Immature natural killer cell (primary cell): ENCODE measurements around the gene MIPOL1. TPM values are rescaled to one million over a fixed set of nuclear protein-coding genes. Genes with fewer than 3 reads are reported as not detected.
"Not testable (repeated sequence)": the region's sequence is repeated elsewhere in the genome, so short reads cannot be mapped to it uniquely, and the experiment has no call there.

Experiments used
- DNase-seq, 3 donors: peaks; one replicate each; pipeline ENCODE4 v3.0.0; 2022; ENCODE audit warnings: mixed read lengths in 1 of 3
- H3K27ac Mint-ChIP-seq, 6 donors: one replicate each; pipeline ENCODE4 v1.8.0; 2020; ENCODE audit warnings: mixed read lengths in 6 of 6, mild to moderate bottlenecking in 5 of 6, inconsistent platforms in 4 of 6, moderate library complexity in 3 of 6
- H3K27me3 Mint-ChIP-seq, 3 donors: one replicate each; pipeline ENCODE4 v1.8.0; 2020 to 2021; ENCODE audit warnings: low read depth in 3 of 3, mild to moderate bottlenecking in 3 of 3, mixed read lengths in 3 of 3, moderate library complexity in 3 of 3, inconsistent platforms in 1 of 3
- H3K36me3 Mint-ChIP-seq, 3 donors: one replicate each; pipeline ENCODE4 v1.8.0; 2020; ENCODE audit warnings: mixed read lengths in 3 of 3, inconsistent platforms in 2 of 3, mild to moderate bottlenecking in 2 of 3
- H3K4me1 Mint-ChIP-seq, 2 donors: one replicate each; pipeline ENCODE4 v1.8.0; 2020; ENCODE audit warnings: inconsistent platforms in 2 of 2, mild to moderate bottlenecking in 2 of 2, mixed read lengths in 2 of 2, moderate library complexity in 1 of 2
- H3K4me3 Mint-ChIP-seq, 5 donors: one replicate each; pipeline ENCODE4 v1.8.0; 2020; ENCODE audit warnings: mild to moderate bottlenecking in 5 of 5, mixed read lengths in 5 of 5, inconsistent platforms in 3 of 5, moderate library complexity in 3 of 5
- H3K9me3 Mint-ChIP-seq, 6 donors: one replicate each; pipeline ENCODE4 v1.8.0; 2020; ENCODE audit warnings: mild to moderate bottlenecking in 6 of 6, mixed read lengths in 6 of 6, inconsistent platforms in 4 of 6, moderate library complexity in 3 of 6
- polyA plus RNA-seq, 3 donors: library from polyadenylated mRNA; unstranded; fragments of 300-500 nt; fragmentation: Illumina TruSeq; gene quantifications; one replicate each; pipeline ENCODE4 v1.2.3, GENCODE V29; 2021

The MIPOL1 gene
- polyA plus RNA-seq, 3 donors from 2014 or later: not detected

DNA sequence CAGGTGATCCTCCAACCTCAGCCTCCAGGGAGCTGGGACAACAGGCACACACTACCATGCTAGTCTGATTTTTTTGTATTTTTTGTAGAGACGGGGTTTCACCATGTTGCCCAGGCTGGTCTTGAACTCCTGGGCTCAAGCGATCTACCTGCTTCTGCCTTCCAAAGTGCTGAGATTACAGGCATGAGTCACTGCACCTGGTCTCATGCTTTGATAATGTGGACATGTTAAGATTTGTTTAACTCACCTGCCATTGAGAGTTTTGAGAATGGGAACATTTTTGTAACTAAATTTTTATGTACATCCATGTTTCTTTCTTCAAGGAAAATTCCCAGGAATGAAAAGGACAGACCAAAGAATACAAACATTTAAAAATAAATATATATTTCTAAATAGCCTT is 121.2 kb downstream of the MIPOL1 start:
- H3K4me3 Mint-ChIP-seq: no peak overlapping the region
- no peak overlapping the region for H3K27ac Mint-ChIP-seq
- DNase-seq: no peak
- no peaks in the 10 kb centered on the region for H3K4me1 Mint-ChIP-seq
- peaks cover 0 to 2% (median 0%) of the 10 kb centered on the region in 3 donors for H3K27me3 Mint-ChIP-seq
- H3K9me3 Mint-ChIP-seq: peaks cover 3 to 56% (median 21%) of the 10 kb centered on the region in 6 donors
- peaks cover 0 to 4% (median 0%) of the 10 kb centered on the region in 3 donors for H3K36me3 Mint-ChIP-seq

DNA sequence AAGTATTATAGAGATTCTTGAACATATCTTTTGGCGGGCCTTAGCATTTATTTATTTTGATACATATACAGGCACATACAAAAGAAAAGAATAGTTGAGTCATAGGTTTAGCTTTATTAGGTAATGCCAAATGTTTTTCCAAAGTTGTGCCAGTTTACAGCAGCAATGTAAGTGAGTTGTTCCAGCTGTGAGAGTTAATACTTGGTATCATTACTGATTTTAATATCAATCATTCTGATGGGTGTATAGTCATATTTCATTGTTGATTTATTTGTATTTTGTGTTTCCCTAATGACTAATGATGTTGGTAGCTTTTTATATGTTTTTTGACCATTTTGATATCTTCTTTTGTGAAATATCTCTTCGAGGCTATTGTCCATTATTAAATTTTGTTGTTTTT is 122.4 kb downstream of the MIPOL1 start:
- no peak for DNase-seq
- no peak overlapping the region for H3K27ac Mint-ChIP-seq
- no peak overlapping the region for H3K4me3 Mint-ChIP-seq
- H3K27me3 Mint-ChIP-seq: peaks cover 0 to 2% (median 0%) of the 10 kb centered on the region in 3 donors
- H3K4me1 Mint-ChIP-seq: no peaks in the 10 kb centered on the region
- peaks cover 5 to 52% (median 18%) of the 10 kb centered on the region in 6 donors for H3K9me3 Mint-ChIP-seq
- H3K36me3 Mint-ChIP-seq: peaks cover 0 to 4% (median 0%) of the 10 kb centered on the region in 3 donors

DNA sequence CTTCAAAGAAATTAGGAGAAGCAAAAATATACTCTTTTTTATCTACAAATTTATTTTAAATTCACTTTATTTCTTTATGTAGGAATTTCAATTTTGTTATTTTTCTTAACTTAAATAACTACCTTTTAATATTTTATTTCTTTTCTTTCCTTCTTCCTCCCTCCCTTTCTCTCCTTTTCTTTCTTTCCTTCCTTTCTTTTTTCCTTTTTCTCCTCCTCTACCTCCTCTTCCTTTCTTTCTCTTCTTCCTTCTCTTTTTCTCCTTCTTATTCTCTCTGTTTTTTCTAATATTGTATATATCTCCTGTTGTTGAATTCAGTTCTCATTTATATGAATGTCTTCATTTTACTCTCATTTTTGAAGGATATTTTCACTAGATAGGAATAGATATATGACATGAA is 127.6 kb downstream of the MIPOL1 start:
- DNase-seq: no peak
- H3K27ac Mint-ChIP-seq: no peak overlapping the region

DNA sequence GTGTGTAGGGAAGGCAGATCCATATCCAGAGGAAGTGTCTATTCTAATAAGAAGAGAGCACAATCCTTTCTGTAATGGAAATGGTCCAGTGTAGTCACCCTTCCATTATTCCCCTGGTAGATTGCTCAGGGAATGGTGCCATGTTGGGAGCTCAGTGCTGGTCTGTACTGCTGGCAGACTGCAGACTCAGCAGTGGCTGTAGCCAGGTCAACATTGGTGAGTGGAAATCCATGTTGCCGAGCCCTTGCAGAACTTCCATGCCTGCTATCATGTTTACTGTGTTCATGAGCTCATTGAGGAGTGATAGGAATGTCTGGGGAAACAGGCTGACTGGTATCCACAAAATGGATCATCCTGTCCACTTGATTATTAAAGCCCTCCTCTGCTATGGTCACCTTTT is 128.7 kb downstream of the MIPOL1 start:
- Mint-ChIP-seq H3K4me3 (no peak overlapping the region), H3K27ac (no peak overlapping the region), H3K4me1 (no peaks in the 10 kb centered on the region), H3K27me3 (peaks cover 0 to 2% (median 0%) of the 10 kb centered on the region in 3 donors), H3K36me3 (peaks cover 0 to 4% (median 0%) of the 10 kb centered on the region in 3 donors), H3K9me3 (peaks cover 12 to 49% (median 28%) of the 10 kb centered on the region in 6 donors)
- DNase-seq: no peak

More for the DNA sequence above, 127.6 kb downstream of the MIPOL1 start:
- Mint-ChIP-seq H3K9me3 (peaks cover 12 to 53% (median 25%) of the 10 kb centered on the region in 6 donors), H3K27me3 (peaks cover 0 to 2% (median 0%) of the 10 kb centered on the region in 3 donors), H3K36me3 (peaks cover 0 to 4% (median 0%) of the 10 kb centered on the region in 3 donors), H3K4me1 (no peaks in the 10 kb centered on the region), H3K4me3 (no peak overlapping the region)

DNA sequence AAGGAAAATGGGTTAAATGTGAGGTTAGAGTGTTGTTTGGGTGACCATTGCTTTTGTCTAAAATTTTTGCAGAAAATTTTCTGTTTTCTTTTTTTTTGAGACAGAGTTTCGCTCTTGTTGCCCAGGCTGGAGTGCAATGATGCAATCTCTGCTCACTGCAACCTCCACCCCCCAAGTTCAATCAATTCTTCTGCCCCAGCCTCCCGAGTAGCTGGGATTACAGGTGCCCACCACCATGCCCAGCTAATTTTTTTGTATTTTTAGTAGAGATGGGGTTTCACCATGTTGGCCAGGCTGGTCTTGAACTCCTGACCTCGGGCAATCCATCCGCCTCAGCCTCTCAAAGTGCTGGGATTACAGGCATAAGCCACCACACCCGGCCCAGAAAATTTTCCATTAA is 130.2 kb downstream of the MIPOL1 start:
- H3K27me3 Mint-ChIP-seq, H3K4me1 Mint-ChIP-seq, H3K27ac Mint-ChIP-seq, DNase-seq, H3K4me3 Mint-ChIP-seq, H3K36me3 Mint-ChIP-seq: not testable (repeated sequence)
- peaks cover 11 to 43% (median 26%) of the 10 kb centered on the region in 6 donors for H3K9me3 Mint-ChIP-seq

DNA sequence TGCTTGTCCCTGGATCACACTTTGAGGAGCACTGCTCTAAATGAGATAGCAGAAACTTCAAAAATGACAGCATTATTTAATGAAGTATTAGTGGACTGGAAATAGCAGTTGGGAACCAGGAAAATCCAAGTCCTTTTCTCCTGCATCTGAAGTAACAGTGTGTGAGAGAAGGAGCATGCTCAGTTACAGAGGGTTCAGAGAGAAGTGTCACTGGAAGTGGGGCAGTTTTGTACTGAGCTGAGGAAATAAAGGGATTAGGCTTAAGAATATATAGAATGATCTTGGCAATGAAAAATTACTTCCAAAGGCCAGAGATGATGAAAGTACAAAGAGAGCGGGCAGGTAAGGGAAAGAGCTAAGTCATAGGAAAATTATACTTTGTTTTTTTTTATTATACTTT is 130.9 kb downstream of the MIPOL1 start:
- Mint-ChIP-seq H3K4me3 (no peak overlapping the region), H3K27ac (no peak overlapping the region), H3K36me3 (no peaks in the 10 kb centered on the region), H3K4me1 (no peaks in the 10 kb centered on the region), H3K9me3 (peaks cover 11 to 41% (median 26%) of the 10 kb centered on the region in 6 donors), H3K27me3 (peaks cover 0 to 2% (median 0%) of the 10 kb centered on the region in 3 donors)
- DNase-seq: no peak

DNA sequence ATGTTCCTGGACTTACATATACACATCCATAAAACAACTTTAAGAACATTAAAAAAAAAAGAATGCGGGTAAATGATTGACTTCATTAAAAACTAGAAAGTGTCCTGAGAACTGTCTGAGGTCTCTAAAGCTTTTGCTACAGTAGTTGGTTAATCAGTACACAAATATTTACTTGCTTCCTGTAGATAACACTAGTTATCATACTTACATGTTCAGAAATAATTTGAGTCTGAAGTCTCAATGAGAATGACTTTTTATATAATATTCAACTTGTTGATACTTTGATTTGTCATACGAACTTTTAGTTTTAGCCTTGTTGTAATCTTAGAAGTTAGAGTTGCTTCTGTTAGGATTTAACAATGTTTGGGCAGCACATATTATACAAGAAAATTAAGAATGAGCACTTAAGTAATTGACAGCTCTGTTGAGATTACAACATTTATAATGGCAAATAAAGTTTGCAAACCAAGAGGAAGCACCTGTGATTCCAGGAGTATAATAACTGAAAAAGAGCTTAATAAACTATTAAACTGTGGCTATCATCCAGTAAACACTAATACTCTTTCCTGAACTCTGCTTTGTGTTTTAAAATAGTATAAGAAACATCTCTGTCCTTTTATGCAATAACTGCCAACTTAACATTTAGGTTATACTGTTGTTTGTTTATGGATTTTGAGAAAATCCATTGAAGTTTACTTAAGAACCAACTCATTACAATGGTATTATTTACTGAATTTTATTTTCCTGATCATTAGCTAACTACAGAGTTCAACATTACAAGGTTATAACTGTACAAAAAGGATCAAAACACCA is 131.7 kb downstream of the MIPOL1 start:
- Mint-ChIP-seq H3K4me1 (no peaks in the 10 kb centered on the region), H3K4me3 (no peak overlapping the region), H3K36me3 (no peaks in the 10 kb centered on the region), H3K9me3 (peaks cover 11 to 39% (median 26%) of the 10 kb centered on the region in 6 donors), H3K27ac (no peak overlapping the region), H3K27me3 (peaks cover 0 to 2% (median 0%) of the 10 kb centered on the region in 3 donors)
- DNase-seq: no peak

DNA sequence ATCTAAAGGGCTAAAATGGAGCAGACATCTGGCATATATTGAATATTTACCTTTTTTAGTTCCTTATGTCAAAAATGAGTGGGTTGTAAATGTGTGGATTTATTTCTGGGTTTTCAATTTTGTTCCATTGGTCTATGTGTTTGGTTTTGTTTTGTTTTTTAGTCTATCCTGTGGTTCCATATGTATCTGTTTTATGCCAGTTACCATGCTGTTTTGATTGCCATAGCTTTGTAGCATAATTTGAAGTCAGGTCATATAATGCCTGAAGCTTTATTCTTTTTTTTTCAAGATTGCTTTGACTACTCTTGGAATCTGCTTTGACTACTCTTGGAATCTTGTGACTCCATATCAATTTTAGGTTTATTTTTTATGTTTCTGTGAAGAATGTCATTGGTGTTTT is 133.2 kb downstream of the MIPOL1 start:
- H3K36me3 Mint-ChIP-seq: no peaks in the 10 kb centered on the region
- no peak overlapping the region for H3K4me3 Mint-ChIP-seq
- no peaks in the 10 kb centered on the region for H3K4me1 Mint-ChIP-seq
- H3K9me3 Mint-ChIP-seq: peaks cover 5 to 35% (median 22%) of the 10 kb centered on the region in 6 donors
- no peak overlapping the region for H3K27ac Mint-ChIP-seq
- peaks cover 0 to 2% (median 0%) of the 10 kb centered on the region in 3 donors for H3K27me3 Mint-ChIP-seq
- no peak for DNase-seq

DNA sequence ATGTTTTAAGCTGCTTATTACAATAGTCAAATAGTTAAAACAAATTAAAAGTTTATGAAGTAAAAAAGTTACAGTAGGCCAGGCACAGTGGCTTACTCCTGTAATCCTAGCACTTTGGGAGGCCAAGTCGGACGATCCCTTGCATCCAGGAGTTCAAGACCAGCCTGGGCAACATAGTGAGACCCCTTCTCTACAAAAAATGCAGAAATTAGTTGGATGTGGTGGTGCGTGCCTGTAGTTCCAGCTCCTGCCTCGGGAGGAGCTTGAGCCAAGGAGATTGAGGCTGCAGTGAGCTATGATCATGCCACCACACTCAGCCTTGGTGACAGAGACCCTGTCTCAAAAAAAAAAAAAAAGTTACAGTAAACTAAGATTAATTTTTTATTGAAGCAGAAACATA is 142.6 kb downstream of the MIPOL1 start:
- Mint-ChIP-seq H3K4me3 (no peak overlapping the region), H3K4me1 (no peaks in the 10 kb centered on the region), H3K27ac (no peak overlapping the region), H3K27me3 (no peaks in the 10 kb centered on the region), H3K9me3 (peaks cover 0 to 22% (median 10%) of the 10 kb centered on the region in 6 donors), H3K36me3 (no peaks in the 10 kb centered on the region)
- no peak for DNase-seq

DNA sequence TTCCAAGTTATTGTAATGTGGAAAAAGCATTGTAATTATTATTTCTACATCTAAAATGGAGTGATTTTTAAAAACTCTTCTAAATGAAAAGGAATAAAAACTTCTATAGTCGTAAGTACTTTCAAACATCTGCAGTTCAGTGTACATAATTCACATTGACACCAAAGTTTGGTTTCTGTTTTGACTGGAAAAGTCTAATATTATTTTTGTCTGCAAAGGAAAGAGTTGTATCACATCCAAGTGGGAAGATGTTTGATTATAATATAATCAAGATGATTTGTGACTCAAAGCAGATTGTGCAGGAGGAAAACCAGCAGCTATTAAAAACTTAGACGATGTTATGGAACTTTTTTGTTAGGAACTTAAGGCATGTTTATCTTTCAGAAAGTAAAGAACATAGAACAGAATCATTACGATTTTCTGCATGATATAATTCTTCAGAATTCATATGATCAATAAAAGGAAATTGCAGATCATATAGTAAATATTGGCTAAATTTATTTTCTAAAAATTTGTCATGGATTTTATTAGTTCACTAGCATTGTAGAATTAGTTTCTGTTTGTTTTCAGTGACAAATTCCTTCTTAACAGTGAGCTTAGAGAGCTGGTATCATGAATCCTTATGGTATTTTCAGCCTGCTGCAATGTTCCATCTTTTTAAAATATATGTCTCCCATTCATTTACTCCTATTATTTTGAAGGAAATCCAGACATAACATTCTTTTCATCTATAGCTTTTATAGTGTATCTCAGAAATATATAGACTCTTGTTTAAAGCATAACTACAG is 145.8 kb downstream of the MIPOL1 start:
- no peak overlapping the region for H3K4me3 Mint-ChIP-seq
- H3K36me3 Mint-ChIP-seq: no peaks in the 10 kb centered on the region
- H3K27ac Mint-ChIP-seq: no peak overlapping the region
- peaks cover 0 to 3% (median 0%) of the 10 kb centered on the region in 3 donors for H3K27me3 Mint-ChIP-seq
- peaks cover 0 to 28% (median 10%) of the 10 kb centered on the region in 6 donors for H3K9me3 Mint-ChIP-seq
- H3K4me1 Mint-ChIP-seq: no peaks in the 10 kb centered on the region
- no peak for DNase-seq

DNA sequence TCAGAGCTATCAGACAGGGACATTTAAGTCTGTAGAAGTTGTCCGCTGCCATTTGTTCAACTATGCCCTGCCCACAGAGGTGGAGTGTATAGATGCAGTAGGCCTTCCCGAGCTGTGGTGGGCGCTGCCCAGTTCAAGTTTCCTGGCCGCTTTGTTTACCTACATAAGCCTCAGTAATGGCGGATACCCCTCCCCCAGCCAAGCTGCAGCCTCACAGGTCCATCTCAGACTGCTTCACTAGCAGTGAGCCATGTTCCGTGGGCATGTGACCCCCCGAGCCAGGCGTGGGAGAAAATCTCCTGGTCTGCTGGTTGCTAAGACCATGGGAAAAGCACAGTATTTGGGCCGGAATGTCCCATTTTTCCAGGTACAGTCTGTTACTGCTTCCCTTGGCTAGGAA is 165.9 kb downstream of the MIPOL1 start:
- H3K4me3 Mint-ChIP-seq: no peak overlapping the region
- peaks cover 0 to 4% (median 0%) of the 10 kb centered on the region in 3 donors for H3K27me3 Mint-ChIP-seq
- peaks cover 35 to 74% (median 52%) of the 10 kb centered on the region in 6 donors for H3K9me3 Mint-ChIP-seq
- H3K36me3 Mint-ChIP-seq: peaks cover 0 to 4% (median 0%) of the 10 kb centered on the region in 3 donors
- DNase-seq: no peak
- no peak overlapping the region for H3K27ac Mint-ChIP-seq
- no peaks in the 10 kb centered on the region for H3K4me1 Mint-ChIP-seq

DNA sequence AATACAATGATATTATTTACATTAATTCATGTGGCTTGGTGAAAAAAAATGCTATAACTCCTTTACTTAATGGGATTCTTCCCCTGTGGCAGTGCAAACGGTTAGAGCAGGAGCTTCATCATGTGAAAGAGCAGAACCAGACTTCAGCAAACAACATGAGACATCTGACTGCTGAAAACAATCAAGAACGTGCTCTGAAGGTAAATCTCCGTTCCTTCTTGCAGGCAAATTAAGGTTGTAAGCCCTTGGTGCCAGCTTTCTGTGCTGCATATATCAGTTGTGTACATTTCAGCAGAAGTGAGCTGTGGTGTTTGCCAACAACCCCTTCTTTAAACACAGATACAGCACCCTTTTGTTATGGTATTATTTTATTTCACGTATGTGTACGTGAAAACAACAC is 171.7 kb downstream of the MIPOL1 start:
- Mint-ChIP-seq H3K27ac (no peak overlapping the region), H3K9me3 (peaks cover 16 to 32% (median 23%) of the 10 kb centered on the region in 6 donors), H3K27me3 (peaks cover 0 to 2% (median 0%) of the 10 kb centered on the region in 3 donors), H3K36me3 (no peaks in the 10 kb centered on the region), H3K4me1 (no peaks in the 10 kb centered on the region), H3K4me3 (no peak overlapping the region)
- no peak for DNase-seq

DNA sequence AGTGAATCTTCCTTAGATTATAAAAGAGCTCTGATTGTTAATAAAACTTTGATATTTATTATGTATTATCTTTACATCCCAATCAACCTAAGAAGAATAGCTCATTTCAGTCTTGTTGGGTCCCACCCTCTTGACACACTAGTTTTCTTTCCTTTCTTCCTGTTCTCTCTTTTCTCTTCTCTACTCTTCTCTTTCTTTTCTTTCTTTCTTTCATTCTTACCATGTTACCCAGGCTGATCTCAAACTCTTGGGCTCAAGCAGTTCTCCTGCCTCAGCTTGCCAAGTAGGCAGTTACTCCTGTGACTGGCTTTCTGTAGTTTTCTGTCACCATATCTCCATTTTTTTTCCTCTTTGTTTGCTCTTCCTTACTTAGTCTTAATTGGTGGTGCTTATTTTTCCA is 177.8 kb downstream of the MIPOL1 start:
- Mint-ChIP-seq H3K9me3 (peaks cover 3 to 52% (median 19%) of the 10 kb centered on the region in 6 donors), H3K27me3 (no peaks in the 10 kb centered on the region), H3K4me1 (no peaks in the 10 kb centered on the region), H3K27ac (no peak overlapping the region), H3K36me3 (no peaks in the 10 kb centered on the region), H3K4me3 (no peak overlapping the region)
- no peak for DNase-seq
